Measurements from ENCODE around the gene RRAS2.
"Not testable (repeated sequence)": the region's sequence is repeated elsewhere in the genome, so short reads cannot be mapped to it uniquely, and the experiment has no call there.

Gene RRAS2

DNA sequence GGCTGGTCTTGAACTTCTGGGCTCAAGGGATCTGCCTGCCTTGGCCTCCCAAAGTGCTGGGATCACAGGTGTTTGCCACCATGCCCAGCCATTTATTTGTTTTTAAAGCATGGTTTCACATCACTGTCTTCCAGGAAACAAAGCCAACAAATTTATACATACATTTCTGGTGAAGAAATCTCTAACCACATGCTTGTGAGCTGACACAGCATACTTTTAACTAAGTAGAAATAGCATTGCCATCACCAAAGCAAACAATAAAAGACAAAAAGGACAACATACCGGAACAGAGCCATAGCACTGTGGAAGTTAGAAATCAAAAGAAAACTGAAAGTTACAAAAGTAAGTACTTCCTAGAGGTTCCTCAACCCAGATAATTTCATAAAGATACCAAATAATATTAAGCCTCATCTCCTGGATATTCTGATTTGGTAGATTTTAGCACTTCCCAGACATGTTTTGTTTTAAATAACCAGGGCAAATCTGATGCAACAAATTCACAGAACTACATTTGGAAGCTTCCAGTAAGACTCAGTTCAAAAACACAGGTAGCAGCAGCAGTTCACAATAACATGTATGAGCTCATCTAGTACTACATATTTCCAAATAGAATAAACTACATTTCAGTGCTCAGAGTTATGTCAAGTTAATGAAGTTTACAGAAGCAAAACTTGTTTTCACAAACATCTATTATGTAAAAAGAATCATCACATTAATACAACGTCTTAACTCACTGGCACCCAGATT lies 70.6 kb downstream of the RRAS2 start:
- DNase-seq (ENCODE audit: low read depth in 1 of 2, low spot score in 1 of 2): no peak
- Histone ChIP-seq H3K27ac (replicated peaks) (no peak overlapping the region), H3K27me3 (ENCODE audit: insufficient read depth, poor library complexity, severe bottlenecking) (peaks cover 5% of the 10 kb centered on the region), H3K4me3 (replicated peaks; ENCODE audit: insufficient read depth, low read length) (no peak overlapping the region)
- TF ChIP-seq, protein P1, sequence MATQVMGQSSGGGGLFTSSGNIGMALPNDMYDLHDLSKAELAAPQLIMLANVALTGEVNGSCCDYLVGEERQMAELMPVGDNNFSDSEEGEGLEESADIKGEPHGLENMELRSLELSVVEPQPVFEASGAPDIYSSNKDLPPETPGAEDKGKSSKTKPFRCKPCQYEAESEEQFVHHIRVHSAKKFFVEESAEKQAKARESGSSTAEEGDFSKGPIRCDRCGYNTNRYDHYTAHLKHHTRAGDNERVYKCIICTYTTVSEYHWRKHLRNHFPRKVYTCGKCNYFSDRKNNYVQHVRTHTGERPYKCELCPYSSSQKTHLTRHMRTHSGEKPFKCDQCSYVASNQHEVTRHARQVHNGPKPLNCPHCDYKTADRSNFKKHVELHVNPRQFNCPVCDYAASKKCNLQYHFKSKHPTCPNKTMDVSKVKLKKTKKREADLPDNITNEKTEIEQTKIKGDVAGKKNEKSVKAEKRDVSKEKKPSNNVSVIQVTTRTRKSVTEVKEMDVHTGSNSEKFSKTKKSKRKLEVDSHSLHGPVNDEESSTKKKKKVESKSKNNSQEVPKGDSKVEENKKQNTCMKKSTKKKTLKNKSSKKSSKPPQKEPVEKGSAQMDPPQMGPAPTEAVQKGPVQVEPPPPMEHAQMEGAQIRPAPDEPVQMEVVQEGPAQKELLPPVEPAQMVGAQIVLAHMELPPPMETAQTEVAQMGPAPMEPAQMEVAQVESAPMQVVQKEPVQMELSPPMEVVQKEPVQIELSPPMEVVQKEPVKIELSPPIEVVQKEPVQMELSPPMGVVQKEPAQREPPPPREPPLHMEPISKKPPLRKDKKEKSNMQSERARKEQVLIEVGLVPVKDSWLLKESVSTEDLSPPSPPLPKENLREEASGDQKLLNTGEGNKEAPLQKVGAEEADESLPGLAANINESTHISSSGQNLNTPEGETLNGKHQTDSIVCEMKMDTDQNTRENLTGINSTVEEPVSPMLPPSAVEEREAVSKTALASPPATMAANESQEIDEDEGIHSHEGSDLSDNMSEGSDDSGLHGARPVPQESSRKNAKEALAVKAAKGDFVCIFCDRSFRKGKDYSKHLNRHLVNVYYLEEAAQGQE (IDR thresholded peaks at IDR 0.05; ENCODE audit: insufficient replicate concordance, low read depth): no peak
- TF ChIP-seq GABPA (IDR thresholded peaks at IDR 0.05; ENCODE audit: low read depth) (no peak), POLR2AphosphoS5 (IDR thresholded peaks at IDR 0.05; ENCODE audit: low read depth) (no peak), SPI1 (IDR thresholded peaks at IDR 0.05; ENCODE audit: borderline replicate concordance, low read depth) (no peak)
- TF ChIP-seq, protein P2, sequence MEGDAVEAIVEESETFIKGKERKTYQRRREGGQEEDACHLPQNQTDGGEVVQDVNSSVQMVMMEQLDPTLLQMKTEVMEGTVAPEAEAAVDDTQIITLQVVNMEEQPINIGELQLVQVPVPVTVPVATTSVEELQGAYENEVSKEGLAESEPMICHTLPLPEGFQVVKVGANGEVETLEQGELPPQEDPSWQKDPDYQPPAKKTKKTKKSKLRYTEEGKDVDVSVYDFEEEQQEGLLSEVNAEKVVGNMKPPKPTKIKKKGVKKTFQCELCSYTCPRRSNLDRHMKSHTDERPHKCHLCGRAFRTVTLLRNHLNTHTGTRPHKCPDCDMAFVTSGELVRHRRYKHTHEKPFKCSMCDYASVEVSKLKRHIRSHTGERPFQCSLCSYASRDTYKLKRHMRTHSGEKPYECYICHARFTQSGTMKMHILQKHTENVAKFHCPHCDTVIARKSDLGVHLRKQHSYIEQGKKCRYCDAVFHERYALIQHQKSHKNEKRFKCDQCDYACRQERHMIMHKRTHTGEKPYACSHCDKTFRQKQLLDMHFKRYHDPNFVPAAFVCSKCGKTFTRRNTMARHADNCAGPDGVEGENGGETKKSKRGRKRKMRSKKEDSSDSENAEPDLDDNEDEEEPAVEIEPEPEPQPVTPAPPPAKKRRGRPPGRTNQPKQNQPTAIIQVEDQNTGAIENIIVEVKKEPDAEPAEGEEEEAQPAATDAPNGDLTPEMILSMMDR (IDR thresholded peaks at IDR 0.05; ENCODE audit: insufficient read depth, low read length): no peak

DNA sequence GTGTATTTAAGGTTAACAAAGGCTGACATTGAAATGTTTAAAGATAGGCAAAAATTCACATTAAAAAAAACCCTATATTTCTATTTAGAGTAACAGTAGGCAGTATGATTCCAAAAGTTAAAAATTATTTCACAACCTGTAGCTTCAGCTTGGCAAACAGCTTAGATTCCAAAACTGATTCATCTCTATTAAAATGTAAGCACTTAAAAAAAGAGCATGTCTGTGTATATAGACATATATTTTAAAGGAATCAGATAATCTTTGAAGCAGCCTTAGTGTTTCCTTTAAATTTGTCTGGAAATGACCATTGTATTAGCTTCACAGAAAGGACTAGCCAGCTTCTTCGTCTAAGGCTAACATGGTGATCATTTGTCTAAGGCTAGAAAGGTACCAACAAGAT lies 80.1 kb downstream of the RRAS2 start:
- not testable (repeated sequence) for H3K4me3 ChIP-seq (replicated peaks; ENCODE audit: insufficient read depth, low read length); DNase-seq (ENCODE audit: low read depth in 1 of 2, low spot score in 1 of 2); H3K27me3 ChIP-seq (ENCODE audit: insufficient read depth, poor library complexity, severe bottlenecking); H3K27ac ChIP-seq (replicated peaks)

DNA sequence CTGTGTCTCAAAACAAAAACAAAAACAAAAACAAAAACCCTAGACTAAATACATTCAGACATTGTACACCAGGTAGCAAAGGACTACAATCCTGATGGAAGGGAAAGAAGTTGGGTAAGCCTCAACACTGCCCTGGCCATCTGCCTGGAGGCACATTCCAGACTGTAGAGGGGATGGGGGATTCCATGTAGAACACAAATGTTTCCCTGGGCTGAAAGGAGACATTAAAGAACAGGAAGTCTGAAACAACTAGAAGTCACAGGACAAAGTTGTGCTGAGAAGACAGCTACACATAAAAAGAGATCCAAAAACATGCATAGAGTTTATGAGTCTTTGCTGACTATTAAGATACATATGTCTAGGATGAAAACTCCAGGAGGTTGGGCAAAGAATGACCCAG lies 83.9 kb downstream of the RRAS2 start:
- TF ChIP-seq SPI1 (IDR thresholded peaks at IDR 0.05; ENCODE audit: borderline replicate concordance, low read depth): no peak
- no peak for TF ChIP-seq GABPA (IDR thresholded peaks at IDR 0.05; ENCODE audit: low read depth)
- TF ChIP-seq, protein P2 (IDR thresholded peaks at IDR 0.05; ENCODE audit: insufficient read depth, low read length): no peak
- TF ChIP-seq, protein P1 (IDR thresholded peaks at IDR 0.05; ENCODE audit: insufficient replicate concordance, low read depth): no peak
- no peak for TF ChIP-seq POLR2AphosphoS5 (IDR thresholded peaks at IDR 0.05; ENCODE audit: low read depth)
- Histone ChIP-seq H3K4me3 (replicated peaks; ENCODE audit: insufficient read depth, low read length) (no peak overlapping the region), H3K27ac (replicated peaks) (no peak overlapping the region), H3K27me3 (ENCODE audit: insufficient read depth, poor library complexity, severe bottlenecking) (peaks cover 3% of the 10 kb centered on the region)
- DNase-seq (ENCODE audit: low read depth in 1 of 2, low spot score in 1 of 2): no peak

DNA sequence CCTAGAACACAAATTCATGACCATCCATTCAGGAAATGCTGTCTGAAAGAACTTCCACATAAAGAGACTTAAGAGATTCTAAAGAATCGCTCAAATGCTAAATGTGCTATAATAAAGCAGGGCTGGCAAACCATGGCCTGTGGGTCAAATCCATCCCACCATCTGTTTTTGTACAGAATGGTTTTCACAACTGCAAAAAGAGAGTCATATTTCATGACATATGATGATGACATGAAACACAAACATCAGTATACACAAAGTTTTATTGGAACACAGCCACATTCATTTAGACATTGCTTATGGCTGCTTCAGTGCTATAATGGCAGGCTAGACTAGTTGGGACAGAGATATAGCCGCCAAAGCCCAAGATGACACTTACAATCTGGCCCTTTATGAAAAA lies 85.1 kb downstream of the RRAS2 start:
- Histone ChIP-seq H3K27ac (replicated peaks) (no peak overlapping the region), H3K4me3 (replicated peaks; ENCODE audit: insufficient read depth, low read length) (no peak overlapping the region), H3K27me3 (ENCODE audit: insufficient read depth, poor library complexity, severe bottlenecking) (peaks cover 3% of the 10 kb centered on the region)
- no peak for DNase-seq (ENCODE audit: low read depth in 1 of 2, low spot score in 1 of 2)
- TF ChIP-seq SPI1 (IDR thresholded peaks at IDR 0.05; ENCODE audit: borderline replicate concordance, low read depth) (no peak), GABPA (IDR thresholded peaks at IDR 0.05; ENCODE audit: low read depth) (no peak), POLR2AphosphoS5 (IDR thresholded peaks at IDR 0.05; ENCODE audit: low read depth) (no peak)
- TF ChIP-seq, protein P1 (IDR thresholded peaks at IDR 0.05; ENCODE audit: insufficient replicate concordance, low read depth): no peak
- TF ChIP-seq, protein P2 (IDR thresholded peaks at IDR 0.05; ENCODE audit: insufficient read depth, low read length): no peak

Measured in HL-60 (cell line).